Mesenchymal stem cell (in vitro differentiated cells and primary cell): ENCODE measurements around the gene GTF2IRD1.

Experiments used
- DNase-seq: peaks from one replicate; pipeline ENCODE4 v3.0.0-alpha.2; 2013
- H2AFZ ChIP-seq: one replicate; pipeline ENCODE4 v1.6.1; 2013; ENCODE audit warnings: low read depth, mild to moderate bottlenecking, control low read depth, inconsistent platforms, low read length, moderate library complexity
- H2AK5ac ChIP-seq: 2 replicates; pipeline ENCODE4 v1.6.1; 2013; ENCODE audit warnings: low read length, moderate library complexity, mild to moderate bottlenecking, inconsistent platforms; ENCODE audit not compliant: severe bottlenecking
- H2BK120ac ChIP-seq: one replicate; pipeline ENCODE4 v1.6.1; 2013; ENCODE audit warnings: low read depth, mild to moderate bottlenecking, inconsistent platforms, low read length, moderate library complexity
- H2BK12ac ChIP-seq, 2 experiments: one replicate each; pipeline ENCODE4 v1.6.1; 2013; ENCODE audit warnings: inconsistent platforms in 2 of 2, low read length in 2 of 2, mild to moderate bottlenecking in 2 of 2, moderate library complexity in 2 of 2, control low read depth in 1 of 2
- H2BK15ac ChIP-seq: one replicate; pipeline ENCODE4 v1.6.1; 2013; ENCODE audit warnings: mild to moderate bottlenecking, low read depth, inconsistent platforms; ENCODE audit not compliant: poor library complexity, severe bottlenecking
- H2BK5ac ChIP-seq: 2 replicates; pipeline ENCODE4 v1.6.1; 2013; ENCODE audit warnings: low read depth, mild to moderate bottlenecking, low read length, control low read depth, inconsistent platforms; ENCODE audit not compliant: poor library complexity, severe bottlenecking
- H3K14ac ChIP-seq, 2 experiments: one replicate each; pipeline ENCODE4 v1.6.1; 2013; ENCODE audit warnings: inconsistent platforms in 2 of 2, low read length in 2 of 2, control low read depth in 1 of 2, mild to moderate bottlenecking in 1 of 2, moderate library complexity in 1 of 2
- H3K18ac ChIP-seq, 2 experiments: one replicate each; pipeline ENCODE4 v1.6.1; 2013; ENCODE audit warnings: inconsistent platforms in 2 of 2, low read length in 2 of 2, control low read depth in 1 of 2, low read depth in 1 of 2, mild to moderate bottlenecking in 1 of 2
- H3K23ac ChIP-seq, 2 experiments: one replicate each; pipeline ENCODE4 v1.6.1; 2013; ENCODE audit warnings: inconsistent platforms in 2 of 2, low read length in 2 of 2, mild to moderate bottlenecking in 2 of 2, moderate library complexity in 2 of 2, control low read depth in 1 of 2
- H3K27ac ChIP-seq: 2 replicates; pipeline ENCODE4 v1.5.1; 2013; ENCODE audit warnings: mild to moderate bottlenecking, moderate library complexity, low read length, control low read depth, inconsistent platforms; ENCODE audit not compliant: poor library complexity, severe bottlenecking
- H3K27me3 ChIP-seq, 2 experiments: 2 replicates each; pipeline versions ENCODE4 v1.6.1 to v1.7.0; 2013; ENCODE audit warnings: low read length in 2 of 2, mild to moderate bottlenecking in 2 of 2, moderate library complexity in 2 of 2, control low read depth in 1 of 2, inconsistent platforms in 1 of 2; ENCODE audit not compliant: control insufficient read depth in 1 of 2, insufficient read depth in 1 of 2
- H3K36me3 ChIP-seq, 2 experiments: 2 replicates each; pipeline versions ENCODE4 v1.6.1 to v1.7.0; 2013; ENCODE audit warnings: low read length in 2 of 2, control low read depth in 1 of 2, inconsistent platforms in 1 of 2, low read depth in 1 of 2, mild to moderate bottlenecking in 1 of 2; ENCODE audit not compliant: insufficient read depth in 2 of 2, control insufficient read depth in 1 of 2
- H3K4ac ChIP-seq, 2 experiments: one replicate each; pipeline ENCODE4 v1.6.1; 2013; ENCODE audit warnings: inconsistent platforms in 2 of 2, low read length in 2 of 2, mild to moderate bottlenecking in 2 of 2, moderate library complexity in 2 of 2, control low read depth in 1 of 2, low read depth in 1 of 2
- H3K4me1 ChIP-seq: 2 replicates; pipeline ENCODE4 v1.6.1; 2013; ENCODE audit warnings: low read depth, low read length, control low read depth; ENCODE audit not compliant: control insufficient read depth, insufficient read depth
- H3K4me2 ChIP-seq: 2 replicates; pipeline ENCODE4 v1.6.1; 2013; ENCODE audit warnings: low read length, mild to moderate bottlenecking, inconsistent platforms; ENCODE audit not compliant: poor library complexity, severe bottlenecking
- H3K4me3 ChIP-seq, 2 experiments: 2 replicates each; pipeline versions ENCODE4 v1.5.1 to v1.7.0; 2013; ENCODE audit warnings: low read length in 2 of 2, mild to moderate bottlenecking in 2 of 2, control low read depth in 1 of 2, low read depth in 1 of 2; ENCODE audit not compliant: insufficient read depth in 1 of 2
- H3K79me1 ChIP-seq: replicated peaks from 2 replicates; pipeline ENCODE4 v1.6.1; 2013; ENCODE audit warnings: mild to moderate bottlenecking, control low read depth, low read length, inconsistent platforms; ENCODE audit not compliant: poor library complexity, severe bottlenecking
- H3K9ac ChIP-seq: 2 replicates; pipeline ENCODE4 v1.7.0; 2013; ENCODE audit warnings: mild to moderate bottlenecking, low read length, moderate library complexity
- H3K9me3 ChIP-seq: 2 replicates; pipeline ENCODE4 v1.7.0; 2013; ENCODE audit warnings: mild to moderate bottlenecking, low read length; ENCODE audit not compliant: control insufficient read depth
- H4K8ac ChIP-seq: one replicate; pipeline ENCODE4 v1.6.1; 2013; ENCODE audit warnings: inconsistent platforms, mild to moderate bottlenecking, low read length, moderate library complexity
- H4K91ac ChIP-seq: one replicate; pipeline ENCODE4 v1.6.1; 2013; ENCODE audit warnings: mild to moderate bottlenecking, low read length, inconsistent platforms
- WGBS: methylation state at CpG from one replicate; pipeline ENCODE4 v1.1.7; 2013; ENCODE audit warnings: mixed read lengths; 5-methylcytosine and 5-hydroxymethylcytosine counted together

The GTF2IRD1 gene

DNA sequence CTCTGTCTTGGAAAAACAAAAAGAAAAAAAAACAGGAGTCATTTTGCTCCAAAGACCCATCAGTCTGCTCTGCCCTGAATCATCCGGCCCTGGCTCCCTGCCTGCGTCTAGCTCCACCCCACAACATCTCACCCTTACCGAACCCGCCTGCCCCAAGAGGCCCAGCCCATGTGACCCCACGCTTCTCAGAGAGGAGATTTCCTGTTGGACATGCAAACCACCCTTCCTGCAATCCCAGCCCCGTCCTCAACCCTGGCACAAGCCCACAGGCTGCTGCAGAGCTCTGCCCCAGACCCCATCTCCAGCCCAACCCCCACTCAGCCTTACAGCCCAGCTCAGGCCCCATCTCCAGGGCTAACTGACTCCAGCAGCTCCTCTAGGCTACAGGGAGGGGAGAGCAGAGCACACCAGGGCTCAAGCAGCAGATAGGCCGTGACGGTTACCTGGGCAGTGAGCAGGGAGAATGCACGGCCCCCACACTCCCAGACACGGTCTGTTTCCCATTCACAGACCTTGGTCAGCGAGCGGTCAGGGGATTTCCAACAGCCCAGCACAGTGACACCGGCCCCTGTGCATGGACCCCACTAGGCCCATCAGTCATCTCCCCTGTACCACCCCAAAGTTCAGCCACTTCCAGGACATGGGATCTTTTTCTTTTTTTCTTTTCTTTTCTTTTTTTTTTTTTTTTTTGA is 133.9 kb downstream of the GTF2IRD1 start:
- H3K27ac ChIP-seq = peak overlapping the region; percentile 97
- H3K23ac ChIP-seq = no peak overlapping the region
- peak overlapping the region; percentile 72 for H2AFZ ChIP-seq
- no peak overlapping the region for H2AK5ac ChIP-seq
- peak overlapping the region in 1 of 2 experiments; percentile 29 for H3K14ac ChIP-seq
- H3K4me2 ChIP-seq = peak overlapping the region; percentile 54
- peaks cover 33% of the 10 kb centered on the region for H3K4me1 ChIP-seq
- no peaks in the 10 kb centered on the region for H3K9me3 ChIP-seq
- H2BK12ac ChIP-seq = peak overlapping the region; percentile 7 to 61
- peak overlapping the region; percentile 77 to 91 for H3K18ac ChIP-seq
- DNase-seq = peak; percentile 94
- H2BK5ac ChIP-seq = peak overlapping the region; percentile 77
- H3K27me3 ChIP-seq = no peaks in the 10 kb centered on the region
- peak overlapping the region; percentile 61 for H2BK120ac ChIP-seq
- no peak overlapping the region for H2BK15ac ChIP-seq
- no peaks in the 10 kb centered on the region for H3K79me1 ChIP-seq
- peaks cover 9 to 32% of the 10 kb centered on the region in 2 experiments for H3K36me3 ChIP-seq
- 19% methylated on average over 13 of the region's 13 CpGs for WGBS
- H3K4ac ChIP-seq = peak overlapping the region; percentile 73 to 96
- peak overlapping the region; percentile 97 for H4K91ac ChIP-seq
- H4K8ac ChIP-seq = peak overlapping the region; percentile 98
- peak overlapping the region in 1 of 2 experiments; percentile 50 for H3K4me3 ChIP-seq
- H3K9ac ChIP-seq = peak overlapping the region; percentile 75

GRCh38 chr7:74590813-74591212 is 137.1 kb downstream of the GTF2IRD1 start:
- Histone ChIP-seq H3K18ac (no peak overlapping the region), H3K4me2 (no peak overlapping the region), H4K8ac (no peak overlapping the region), H3K36me3 (peaks cover 19 to 52% of the 10 kb centered on the region in 2 experiments), H3K9ac (no peak overlapping the region), H3K4ac (no peak overlapping the region), H3K9me3 (no peaks in the 10 kb centered on the region), H2BK120ac (no peak overlapping the region), H2BK15ac (no peak overlapping the region), H3K27ac (no peak overlapping the region), H3K23ac (no peak overlapping the region), H2BK5ac (no peak overlapping the region), H2AK5ac (no peak overlapping the region), H3K4me1 (peaks cover 28% of the 10 kb centered on the region), H3K4me3 (no peak overlapping the region), H2AFZ (no peak overlapping the region), H3K79me1 (peaks cover 2% of the 10 kb centered on the region), H4K91ac (no peak overlapping the region), H2BK12ac (no peak overlapping the region), H3K14ac (no peak overlapping the region), H3K27me3 (no peaks in the 10 kb centered on the region)
- DNase-seq = no peak
- WGBS = 96% methylated on average over 15 of the region's 16 CpGs

DNA sequence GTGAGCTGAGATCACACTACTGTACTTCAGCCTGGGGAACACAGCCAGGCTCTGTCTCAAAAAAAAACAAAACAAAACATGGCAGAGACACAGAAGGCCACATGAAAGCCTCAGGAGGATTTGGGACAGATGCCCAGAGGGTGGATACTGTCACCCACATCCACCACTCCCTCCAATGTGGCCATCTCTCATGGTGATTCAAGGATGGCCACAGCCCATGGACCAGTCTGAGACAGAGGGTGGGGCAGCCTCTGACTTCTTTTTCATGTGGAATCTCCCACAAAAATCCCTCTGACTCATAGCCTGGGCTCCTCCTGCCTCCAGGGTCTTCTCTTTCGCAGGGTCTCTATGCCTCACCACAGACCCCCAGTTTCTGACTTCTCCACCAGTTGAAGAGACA is 144.9 kb downstream of the GTF2IRD1 start:
- Histone ChIP-seq H2AFZ (no peak overlapping the region), H4K91ac (no peak overlapping the region), H3K18ac (no peak overlapping the region), H3K9ac (no peak overlapping the region), H2AK5ac (no peak overlapping the region), H3K14ac (no peak overlapping the region), H3K79me1 (peaks cover 2% of the 10 kb centered on the region), H3K4ac (no peak overlapping the region), H3K23ac (no peak overlapping the region), H3K4me1 (no peaks in the 10 kb centered on the region), H3K9me3 (no peaks in the 10 kb centered on the region), H3K27ac (no peak overlapping the region), H3K4me3 (no peak overlapping the region), H2BK5ac (no peak overlapping the region), H3K27me3 (no peaks in the 10 kb centered on the region), H3K36me3 (peaks cover 36 to 75% of the 10 kb centered on the region in 2 experiments), H2BK120ac (no peak overlapping the region), H4K8ac (no peak overlapping the region), H3K4me2 (no peak overlapping the region), H2BK15ac (no peak overlapping the region), H2BK12ac (no peak overlapping the region)
- no peak for DNase-seq
- WGBS = 93% methylated on average over 1 of the region's 1 CpG

GRCh38 chr7:74599244-74599643 is 145.5 kb downstream of the GTF2IRD1 start:
- Histone ChIP-seq H2AFZ (no peak overlapping the region), H3K4me3 (no peak overlapping the region), H3K4me2 (no peak overlapping the region), H3K18ac (no peak overlapping the region), H3K23ac (no peak overlapping the region), H3K27ac (no peak overlapping the region), H2BK12ac (no peak overlapping the region), H3K9ac (no peak overlapping the region), H2BK120ac (no peak overlapping the region), H3K9me3 (no peaks in the 10 kb centered on the region), H3K4me1 (no peaks in the 10 kb centered on the region), H2BK15ac (no peak overlapping the region), H3K79me1 (peaks cover 2% of the 10 kb centered on the region), H2BK5ac (no peak overlapping the region), H2AK5ac (no peak overlapping the region), H3K27me3 (no peaks in the 10 kb centered on the region), H3K14ac (no peak overlapping the region), H3K4ac (no peak overlapping the region), H4K8ac (no peak overlapping the region), H4K91ac (no peak overlapping the region), H3K36me3 (peaks cover 35 to 74% of the 10 kb centered on the region in 2 experiments)
- WGBS = 95% methylated on average over 4 of the region's 4 CpGs
- no peak for DNase-seq
